ENCODE results near the gene CAPRIN1. TPM values are rescaled to one million over a fixed set of nuclear protein-coding genes. Genes with fewer than 3 reads are reported as not detected.

Gene CAPRIN1
- total and polyA plus RNA-seq, 2 experiments from 2014 or later, result 119 to 365 TPM

DNA sequence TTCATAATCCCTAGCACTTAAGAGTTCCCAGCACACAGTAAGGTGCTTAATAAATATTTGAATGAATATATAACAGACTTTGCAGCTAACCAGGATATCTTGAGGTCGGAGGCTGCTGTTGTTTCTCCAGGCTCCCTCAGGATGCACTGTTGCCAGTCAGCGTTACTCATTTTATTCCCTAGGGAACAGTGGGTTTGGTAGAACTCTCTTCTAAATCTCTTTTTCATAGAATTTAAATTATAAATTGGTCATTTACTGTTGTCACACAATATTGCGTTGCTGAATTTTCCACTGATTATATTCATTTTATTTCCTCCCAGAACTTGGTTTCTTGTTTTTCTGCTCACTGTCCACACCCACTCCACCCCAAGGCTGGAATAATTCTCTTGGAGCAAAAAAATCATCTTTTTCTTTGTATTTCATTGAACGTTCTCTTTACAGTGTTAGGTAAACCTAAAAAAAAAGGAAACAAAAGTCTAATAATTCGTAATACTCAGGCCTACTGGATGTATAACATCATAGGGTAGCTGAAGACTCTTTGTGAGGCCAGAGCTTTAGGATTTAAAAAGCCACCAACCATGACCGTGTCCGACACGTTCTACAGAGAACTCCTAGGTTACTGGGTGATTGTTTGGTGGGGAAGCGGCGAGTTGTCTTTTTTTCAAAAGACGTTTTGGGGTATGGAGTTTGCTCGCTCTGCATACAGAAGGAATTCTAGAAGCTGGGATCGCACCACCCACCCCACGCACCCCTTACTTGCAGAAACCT is 766 bp upstream of the CAPRIN1 start:
- ATAC-seq, result peak; percentile 12
- H3K27me3 ChIP-seq (ENCODE audit: insufficient read depth), result no peaks in the 10 kb centered on the region
- H3K27ac Mint-ChIP-seq, result peak overlapping the region; percentile 91
- H3K4me2 ChIP-seq, result peak overlapping the region; percentile 79
- peaks cover 28% of the 10 kb centered on the region for H3K4me1 ChIP-seq (ENCODE audit: insufficient read depth)
- H3K4me1 Mint-ChIP-seq, result peaks cover 16% of the 10 kb centered on the region
- peaks cover 6% of the 10 kb centered on the region; the same call in 2 of the 3 replicates for H3K9me3 Mint-ChIP-seq
- H3K27ac ChIP-seq (ENCODE audit: low read depth), result peak overlapping the region; percentile 96
- H3K4me3 ChIP-seq, result peak overlapping the region; percentile 67
- H3K4me3 Mint-ChIP-seq, result peak overlapping the region; percentile 79
- peaks cover 14% of the 10 kb centered on the region for H4K20me1 ChIP-seq (replicated peaks; ENCODE audit: insufficient read depth)
- H2AFZ ChIP-seq, result 0 out of 2 replicates have a peak overlapping the region, but pooled peaks have one; percentile 21
- peaks cover 33% of the 10 kb centered on the region for H3K36me3 Mint-ChIP-seq (ENCODE audit: low read depth)
- no peak for TF ChIP-seq ZNF114 (CRISPR knock-in tag; IDR thresholded peaks at IDR 0.05)
- no peak for TF ChIP-seq JUNB (IDR thresholded peaks at IDR 0.05; ENCODE audit: unreplicated experiment)
- TF ChIP-seq CREB1 (CRISPR knock-in tag; IDR thresholded peaks at IDR 0.05; ENCODE audit: low read depth), result no peak
- TF ChIP-seq POLR2AphosphoS5 (IDR thresholded peaks at IDR 0.05; ENCODE audit: low read depth), result no peak
- TF ChIP-seq ZNF331 (CRISPR knock-in tag; IDR thresholded peaks at IDR 0.05; ENCODE audit: low read depth), result no peak
- TF ChIP-seq, protein P1, sequence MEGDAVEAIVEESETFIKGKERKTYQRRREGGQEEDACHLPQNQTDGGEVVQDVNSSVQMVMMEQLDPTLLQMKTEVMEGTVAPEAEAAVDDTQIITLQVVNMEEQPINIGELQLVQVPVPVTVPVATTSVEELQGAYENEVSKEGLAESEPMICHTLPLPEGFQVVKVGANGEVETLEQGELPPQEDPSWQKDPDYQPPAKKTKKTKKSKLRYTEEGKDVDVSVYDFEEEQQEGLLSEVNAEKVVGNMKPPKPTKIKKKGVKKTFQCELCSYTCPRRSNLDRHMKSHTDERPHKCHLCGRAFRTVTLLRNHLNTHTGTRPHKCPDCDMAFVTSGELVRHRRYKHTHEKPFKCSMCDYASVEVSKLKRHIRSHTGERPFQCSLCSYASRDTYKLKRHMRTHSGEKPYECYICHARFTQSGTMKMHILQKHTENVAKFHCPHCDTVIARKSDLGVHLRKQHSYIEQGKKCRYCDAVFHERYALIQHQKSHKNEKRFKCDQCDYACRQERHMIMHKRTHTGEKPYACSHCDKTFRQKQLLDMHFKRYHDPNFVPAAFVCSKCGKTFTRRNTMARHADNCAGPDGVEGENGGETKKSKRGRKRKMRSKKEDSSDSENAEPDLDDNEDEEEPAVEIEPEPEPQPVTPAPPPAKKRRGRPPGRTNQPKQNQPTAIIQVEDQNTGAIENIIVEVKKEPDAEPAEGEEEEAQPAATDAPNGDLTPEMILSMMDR (conservative IDR thresholded peaks at IDR 0.05; ENCODE audit: low read depth in 2 of 2), result no peak
- TF ChIP-seq STAT1 (IDR thresholded peaks at IDR 0.05; ENCODE audit: unreplicated experiment), result no peak
- TF ChIP-seq, protein P2, sequence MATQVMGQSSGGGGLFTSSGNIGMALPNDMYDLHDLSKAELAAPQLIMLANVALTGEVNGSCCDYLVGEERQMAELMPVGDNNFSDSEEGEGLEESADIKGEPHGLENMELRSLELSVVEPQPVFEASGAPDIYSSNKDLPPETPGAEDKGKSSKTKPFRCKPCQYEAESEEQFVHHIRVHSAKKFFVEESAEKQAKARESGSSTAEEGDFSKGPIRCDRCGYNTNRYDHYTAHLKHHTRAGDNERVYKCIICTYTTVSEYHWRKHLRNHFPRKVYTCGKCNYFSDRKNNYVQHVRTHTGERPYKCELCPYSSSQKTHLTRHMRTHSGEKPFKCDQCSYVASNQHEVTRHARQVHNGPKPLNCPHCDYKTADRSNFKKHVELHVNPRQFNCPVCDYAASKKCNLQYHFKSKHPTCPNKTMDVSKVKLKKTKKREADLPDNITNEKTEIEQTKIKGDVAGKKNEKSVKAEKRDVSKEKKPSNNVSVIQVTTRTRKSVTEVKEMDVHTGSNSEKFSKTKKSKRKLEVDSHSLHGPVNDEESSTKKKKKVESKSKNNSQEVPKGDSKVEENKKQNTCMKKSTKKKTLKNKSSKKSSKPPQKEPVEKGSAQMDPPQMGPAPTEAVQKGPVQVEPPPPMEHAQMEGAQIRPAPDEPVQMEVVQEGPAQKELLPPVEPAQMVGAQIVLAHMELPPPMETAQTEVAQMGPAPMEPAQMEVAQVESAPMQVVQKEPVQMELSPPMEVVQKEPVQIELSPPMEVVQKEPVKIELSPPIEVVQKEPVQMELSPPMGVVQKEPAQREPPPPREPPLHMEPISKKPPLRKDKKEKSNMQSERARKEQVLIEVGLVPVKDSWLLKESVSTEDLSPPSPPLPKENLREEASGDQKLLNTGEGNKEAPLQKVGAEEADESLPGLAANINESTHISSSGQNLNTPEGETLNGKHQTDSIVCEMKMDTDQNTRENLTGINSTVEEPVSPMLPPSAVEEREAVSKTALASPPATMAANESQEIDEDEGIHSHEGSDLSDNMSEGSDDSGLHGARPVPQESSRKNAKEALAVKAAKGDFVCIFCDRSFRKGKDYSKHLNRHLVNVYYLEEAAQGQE (IDR thresholded peaks at IDR 0.05; ENCODE audit: unreplicated experiment), result no peak
- TF ChIP-seq, protein P3, sequence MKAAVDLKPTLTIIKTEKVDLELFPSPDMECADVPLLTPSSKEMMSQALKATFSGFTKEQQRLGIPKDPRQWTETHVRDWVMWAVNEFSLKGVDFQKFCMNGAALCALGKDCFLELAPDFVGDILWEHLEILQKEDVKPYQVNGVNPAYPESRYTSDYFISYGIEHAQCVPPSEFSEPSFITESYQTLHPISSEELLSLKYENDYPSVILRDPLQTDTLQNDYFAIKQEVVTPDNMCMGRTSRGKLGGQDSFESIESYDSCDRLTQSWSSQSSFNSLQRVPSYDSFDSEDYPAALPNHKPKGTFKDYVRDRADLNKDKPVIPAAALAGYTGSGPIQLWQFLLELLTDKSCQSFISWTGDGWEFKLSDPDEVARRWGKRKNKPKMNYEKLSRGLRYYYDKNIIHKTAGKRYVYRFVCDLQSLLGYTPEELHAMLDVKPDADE (IDR thresholded peaks at IDR 0.05), result no peak
- no peak for TF ChIP-seq EZH2phosphoT487 (IDR thresholded peaks at IDR 0.05; ENCODE audit: unreplicated experiment)
- TF ChIP-seq, protein P4, sequence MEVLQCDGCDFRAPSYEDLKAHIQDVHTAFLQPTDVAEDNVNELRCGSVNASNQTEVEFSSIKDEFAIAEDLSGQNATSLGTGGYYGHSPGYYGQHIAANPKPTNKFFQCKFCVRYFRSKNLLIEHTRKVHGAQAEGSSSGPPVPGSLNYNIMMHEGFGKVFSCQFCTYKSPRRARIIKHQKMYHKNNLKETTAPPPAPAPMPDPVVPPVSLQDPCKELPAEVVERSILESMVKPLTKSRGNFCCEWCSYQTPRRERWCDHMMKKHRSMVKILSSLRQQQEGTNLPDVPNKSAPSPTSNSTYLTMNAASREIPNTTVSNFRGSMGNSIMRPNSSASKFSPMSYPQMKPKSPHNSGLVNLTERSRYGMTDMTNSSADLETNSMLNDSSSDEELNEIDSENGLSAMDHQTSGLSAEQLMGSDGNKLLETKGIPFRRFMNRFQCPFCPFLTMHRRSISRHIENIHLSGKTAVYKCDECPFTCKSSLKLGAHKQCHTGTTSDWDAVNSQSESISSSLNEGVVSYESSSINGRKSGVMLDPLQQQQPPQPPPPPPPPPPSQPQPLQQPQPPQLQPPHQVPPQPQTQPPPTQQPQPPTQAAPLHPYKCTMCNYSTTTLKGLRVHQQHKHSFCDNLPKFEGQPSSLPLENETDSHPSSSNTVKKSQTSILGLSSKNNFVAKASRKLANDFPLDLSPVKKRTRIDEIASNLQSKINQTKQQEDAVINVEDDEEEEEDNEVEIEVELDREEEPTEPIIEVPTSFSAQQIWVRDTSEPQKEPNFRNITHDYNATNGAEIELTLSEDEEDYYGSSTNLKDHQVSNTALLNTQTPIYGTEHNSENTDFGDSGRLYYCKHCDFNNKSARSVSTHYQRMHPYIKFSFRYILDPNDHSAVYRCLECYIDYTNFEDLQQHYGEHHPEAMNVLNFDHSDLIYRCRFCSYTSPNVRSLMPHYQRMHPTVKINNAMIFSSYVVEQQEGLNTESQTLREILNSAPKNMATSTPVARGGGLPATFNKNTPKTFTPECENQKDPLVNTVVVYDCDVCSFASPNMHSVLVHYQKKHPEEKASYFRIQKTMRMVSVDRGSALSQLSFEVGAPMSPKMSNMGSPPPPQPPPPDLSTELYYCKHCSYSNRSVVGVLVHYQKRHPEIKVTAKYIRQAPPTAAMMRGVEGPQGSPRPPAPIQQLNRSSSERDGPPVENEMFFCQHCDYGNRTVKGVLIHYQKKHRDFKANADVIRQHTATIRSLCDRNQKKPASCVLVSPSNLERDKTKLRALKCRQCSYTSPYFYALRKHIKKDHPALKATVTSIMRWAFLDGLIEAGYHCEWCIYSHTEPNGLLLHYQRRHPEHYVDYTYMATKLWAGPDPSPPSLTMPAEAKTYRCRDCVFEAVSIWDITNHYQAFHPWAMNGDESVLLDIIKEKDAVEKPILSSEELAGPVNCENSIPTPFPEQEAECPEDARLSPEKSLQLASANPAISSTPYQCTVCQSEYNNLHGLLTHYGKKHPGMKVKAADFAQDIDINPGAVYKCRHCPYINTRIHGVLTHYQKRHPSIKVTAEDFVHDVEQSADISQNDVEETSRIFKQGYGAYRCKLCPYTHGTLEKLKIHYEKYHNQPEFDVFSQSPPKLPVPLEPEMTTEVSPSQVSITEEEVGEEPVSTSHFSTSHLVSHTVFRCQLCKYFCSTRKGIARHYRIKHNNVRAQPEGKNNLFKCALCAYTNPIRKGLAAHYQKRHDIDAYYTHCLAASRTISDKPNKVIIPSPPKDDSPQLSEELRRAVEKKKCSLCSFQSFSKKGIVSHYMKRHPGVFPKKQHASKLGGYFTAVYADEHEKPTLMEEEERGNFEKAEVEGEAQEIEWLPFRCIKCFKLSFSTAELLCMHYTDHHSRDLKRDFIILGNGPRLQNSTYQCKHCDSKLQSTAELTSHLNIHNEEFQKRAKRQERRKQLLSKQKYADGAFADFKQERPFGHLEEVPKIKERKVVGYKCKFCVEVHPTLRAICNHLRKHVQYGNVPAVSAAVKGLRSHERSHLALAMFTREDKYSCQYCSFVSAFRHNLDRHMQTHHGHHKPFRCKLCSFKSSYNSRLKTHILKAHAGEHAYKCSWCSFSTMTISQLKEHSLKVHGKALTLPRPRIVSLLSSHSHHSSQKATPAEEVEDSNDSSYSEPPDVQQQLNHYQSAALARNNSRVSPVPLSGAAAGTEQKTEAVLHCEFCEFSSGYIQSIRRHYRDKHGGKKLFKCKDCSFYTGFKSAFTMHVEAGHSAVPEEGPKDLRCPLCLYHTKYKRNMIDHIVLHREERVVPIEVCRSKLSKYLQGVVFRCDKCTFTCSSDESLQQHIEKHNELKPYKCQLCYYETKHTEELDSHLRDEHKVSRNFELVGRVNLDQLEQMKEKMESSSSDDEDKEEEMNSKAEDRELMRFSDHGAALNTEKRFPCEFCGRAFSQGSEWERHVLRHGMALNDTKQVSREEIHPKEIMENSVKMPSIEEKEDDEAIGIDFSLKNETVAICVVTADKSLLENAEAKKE (CRISPR knock-in tag; IDR thresholded peaks at IDR 0.05), result no peak
- no peak for TF ChIP-seq EZH2 (IDR thresholded peaks at IDR 0.05; ENCODE audit: low read depth, unreplicated experiment)
- no peak for TF ChIP-seq NANOG (IDR thresholded peaks at IDR 0.05; ENCODE audit: borderline replicate concordance)
- H3F3A ChIP-seq (replicated peaks; ENCODE audit: low read depth), result 0 out of 2 replicates have a peak, but pooled peaks cover 3% of the 10 kb centered on the region
- no peak for DNase-seq (ENCODE audit: low spot score)
- peaks cover 36% of the 10 kb centered on the region for H3K79me2 ChIP-seq (replicated peaks; ENCODE audit: insufficient read depth)
- no peaks in the 10 kb centered on the region for H3K9me2 ChIP-seq (ENCODE audit: insufficient read depth)
- H3K36me3 ChIP-seq (ENCODE audit: insufficient read depth), result no peaks in the 10 kb centered on the region
- peaks cover 17% of the 10 kb centered on the region for H3K27me3 Mint-ChIP-seq (ENCODE audit: insufficient read depth, low read depth, poor library complexity)

Data from GM23338 (cell line).